ENCODE measurements around the gene PHIP.

PHIP gene

DNA sequence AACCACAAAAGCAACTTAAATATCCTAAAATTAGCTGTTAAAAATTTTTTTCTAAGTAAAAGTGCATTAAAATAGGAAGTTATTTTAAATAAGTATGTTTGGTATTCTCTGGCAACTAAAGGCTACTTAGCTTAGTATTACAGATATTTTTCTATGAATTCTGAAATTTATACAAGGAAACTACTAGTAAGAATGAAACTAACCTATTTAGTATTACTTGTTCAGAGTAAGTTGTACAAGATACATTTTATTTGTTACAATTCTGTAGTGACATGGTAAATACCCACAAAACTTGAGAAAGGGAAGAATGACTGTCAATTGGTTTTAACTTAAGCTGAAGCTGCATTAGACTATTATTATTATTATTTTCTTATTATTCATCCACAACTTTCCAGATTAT, 6.5 kb downstream of the PHIP start:
- DNase-seq (ENCODE audit: low read depth in 2 of 2, low spot score in 1 of 2) = no peak

DNA sequence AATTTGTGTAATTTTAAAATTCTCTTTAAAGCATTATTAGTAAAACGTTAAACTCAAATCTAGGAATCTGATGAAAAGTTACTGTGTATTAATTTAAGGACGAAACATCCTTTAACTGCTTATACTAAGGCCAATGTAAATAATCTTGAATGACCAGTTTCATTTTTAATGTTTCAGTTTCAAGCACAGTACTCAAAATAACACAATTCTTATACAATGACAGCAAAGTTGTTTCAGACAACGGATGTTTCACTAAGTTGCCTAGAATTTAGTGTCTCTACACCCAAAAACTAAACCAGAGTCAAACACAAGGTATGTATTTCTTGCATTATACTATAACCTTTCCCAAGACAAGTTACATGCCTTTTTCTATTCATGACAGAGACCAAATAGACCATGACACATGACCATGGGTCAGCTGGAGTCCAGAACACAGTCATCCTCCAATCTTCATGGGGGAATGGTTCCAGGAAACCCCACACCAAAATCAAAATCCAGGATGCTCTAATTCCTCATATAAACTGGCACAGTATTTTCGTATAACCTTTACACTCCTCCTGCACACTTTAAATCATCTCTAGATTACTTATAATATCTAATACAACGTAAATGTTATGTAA, 7.7 kb downstream of the PHIP start:
- DNase-seq (ENCODE audit: low read depth in 2 of 2, low spot score in 1 of 2) = no peak

DNA sequence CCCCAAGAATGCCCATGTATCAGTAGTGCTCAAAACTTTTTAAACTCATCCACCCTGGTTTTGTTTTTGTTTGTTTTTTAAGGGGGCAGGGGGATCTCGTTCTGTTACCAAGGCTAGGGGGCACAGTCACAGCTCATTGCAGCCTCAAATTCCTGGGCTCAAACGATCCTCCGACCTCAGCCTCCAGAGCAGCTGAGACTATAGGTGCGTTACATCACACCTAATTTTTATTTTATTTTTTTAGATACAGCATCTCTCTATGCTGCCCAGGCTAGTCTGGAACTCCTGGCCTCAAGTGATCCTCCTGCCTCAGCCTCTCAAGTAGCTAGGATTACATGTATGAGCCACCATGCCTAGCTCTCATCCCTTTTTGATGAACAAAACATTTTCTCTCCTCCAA, 11.2 kb downstream of the PHIP start:
- DNase-seq (ENCODE audit: low read depth in 2 of 2, low spot score in 1 of 2) = no peak

DNA sequence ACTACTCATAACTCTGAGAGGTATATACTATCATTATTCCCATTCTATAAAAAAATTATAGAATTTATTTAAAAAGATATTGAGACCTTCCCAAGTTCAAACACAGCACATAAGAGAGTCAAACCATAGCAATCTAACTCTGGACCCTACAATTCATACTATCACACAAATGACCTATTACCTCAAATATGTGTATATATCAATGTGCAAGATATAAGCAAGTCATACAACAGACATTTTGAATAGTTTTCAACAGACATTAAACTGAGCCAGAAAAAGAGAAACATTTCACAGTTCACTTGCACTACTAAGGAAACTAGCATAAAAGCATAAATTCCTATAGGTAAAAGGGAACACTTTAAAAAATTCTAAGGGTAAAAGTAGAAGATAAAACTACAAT, 11.7 kb downstream of the PHIP start:
- no peak for DNase-seq (ENCODE audit: low read depth in 2 of 2, low spot score in 1 of 2)

DNA sequence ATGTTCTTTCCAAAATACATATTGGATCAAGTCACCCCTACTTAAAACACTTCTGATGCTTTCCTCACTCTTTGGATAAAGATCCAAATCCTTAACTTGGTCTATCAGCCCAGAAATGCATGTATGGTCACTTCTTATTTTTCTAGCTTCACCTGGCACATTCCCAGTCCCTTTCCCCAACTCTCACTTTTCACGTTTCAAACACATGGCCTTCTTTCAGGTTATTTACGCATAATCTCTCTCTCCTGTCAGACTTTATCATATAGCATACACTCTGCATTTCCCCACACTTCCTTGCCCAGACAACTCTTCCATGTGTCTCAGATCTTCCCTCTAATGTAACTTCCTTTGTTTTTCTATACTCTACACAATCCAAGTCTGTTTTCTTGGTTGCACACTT, 12.8 kb downstream of the PHIP start:
- DNase-seq (ENCODE audit: low read depth in 2 of 2, low spot score in 1 of 2) = no peak

DNA sequence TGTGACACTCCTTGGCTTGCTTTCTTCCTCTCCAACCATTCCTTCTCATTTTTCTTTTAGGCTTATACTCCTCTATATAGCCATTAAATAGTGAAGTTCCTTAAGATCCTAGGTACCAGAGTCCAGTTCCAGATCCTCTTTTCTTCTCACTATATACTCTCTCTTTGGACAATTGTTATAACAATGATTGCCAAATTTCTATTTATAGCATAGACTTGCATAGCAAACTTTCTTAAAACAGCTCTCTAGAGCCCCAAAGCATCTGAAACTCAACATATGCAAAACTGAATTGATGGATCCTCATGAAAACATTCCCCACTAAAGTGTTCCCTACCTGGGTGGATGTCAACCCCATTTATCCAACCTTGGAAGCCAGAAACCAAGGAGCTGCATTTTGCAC, 13.4 kb downstream of the PHIP start:
- no peak for DNase-seq (ENCODE audit: low read depth in 2 of 2, low spot score in 1 of 2)

DNA sequence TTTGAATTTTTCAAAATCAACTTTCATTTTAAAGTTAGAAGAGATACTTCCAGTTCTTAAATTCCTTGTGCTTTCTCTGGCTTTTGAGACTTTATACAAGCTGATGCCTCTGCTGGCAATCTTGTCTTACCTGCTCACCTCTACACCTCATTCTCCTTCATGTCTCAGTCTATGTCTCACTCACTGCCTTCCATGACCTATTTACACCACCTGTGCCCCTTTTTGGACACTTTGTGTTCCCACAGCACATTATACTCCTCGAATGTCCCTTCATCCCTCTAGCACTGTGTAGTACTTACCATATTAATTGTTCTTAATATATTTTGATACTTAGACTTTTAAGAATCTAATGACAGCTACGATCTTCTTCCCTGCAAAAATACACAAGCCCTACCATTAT, 15.3 kb downstream of the PHIP start:
- DNase-seq (ENCODE audit: low read depth in 2 of 2, low spot score in 1 of 2) = no peak

DNA sequence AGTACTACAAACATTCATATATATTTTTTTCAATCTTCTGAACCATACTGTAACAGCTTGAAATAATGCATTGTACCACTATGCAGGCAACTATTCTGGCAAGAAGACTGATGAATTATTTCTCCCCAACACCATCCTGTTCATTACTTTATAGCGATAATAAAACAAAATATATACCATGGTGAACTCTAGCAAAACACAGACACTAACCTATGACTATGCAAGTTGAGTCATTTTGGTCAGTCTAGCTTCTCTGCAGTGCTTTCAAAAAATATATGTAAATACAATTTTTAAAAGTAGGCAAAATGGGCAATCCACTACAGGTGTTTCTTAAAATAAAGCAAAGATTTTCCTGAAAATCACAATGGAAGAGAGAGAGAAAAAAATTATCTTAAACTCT, 20.3 kb downstream of the PHIP start:
- DNase-seq (ENCODE audit: low read depth in 2 of 2, low spot score in 1 of 2) = no peak

DNA sequence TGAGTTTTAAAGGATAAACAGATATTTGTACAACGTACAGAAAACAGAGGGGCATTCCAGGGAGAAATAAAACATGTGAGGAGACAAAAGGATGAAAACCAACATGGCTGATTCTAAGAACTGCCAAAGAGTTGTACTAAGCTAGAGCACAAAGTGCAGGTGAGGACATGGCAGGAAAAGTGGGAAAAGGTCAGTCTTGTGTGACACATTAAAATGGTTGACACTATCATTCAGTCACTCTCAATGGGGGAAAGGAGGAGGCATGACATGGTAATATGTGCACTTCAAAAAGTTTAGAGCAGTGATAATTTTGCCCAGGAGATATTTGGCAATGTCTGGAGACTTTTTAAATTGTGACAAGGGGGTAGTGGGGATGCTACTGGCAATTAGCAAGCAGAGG, 21.8 kb downstream of the PHIP start:
- DNase-seq (ENCODE audit: low read depth in 2 of 2, low spot score in 1 of 2) = no peak

DNA sequence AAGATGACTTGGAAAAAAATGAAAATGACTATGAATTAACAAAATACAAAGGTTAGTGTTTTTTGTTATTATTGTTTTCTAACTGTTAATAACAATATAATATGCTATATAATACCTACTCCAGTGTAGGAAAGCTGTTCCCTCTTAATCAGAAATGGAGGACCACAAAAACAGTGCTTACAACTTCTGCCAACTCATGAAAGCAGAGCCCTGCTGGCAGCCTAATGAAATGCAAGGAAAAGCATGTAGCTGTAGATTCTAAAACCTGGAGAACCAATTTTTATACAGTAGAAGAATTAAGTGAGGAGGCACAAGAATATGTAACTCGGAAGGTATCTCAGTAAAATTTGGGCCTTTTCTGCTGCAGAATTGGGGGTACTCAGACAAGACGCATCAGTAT, 29.4 kb downstream of the PHIP start:
- no peak for DNase-seq (ENCODE audit: low read depth in 2 of 2, low spot score in 1 of 2)

DNA sequence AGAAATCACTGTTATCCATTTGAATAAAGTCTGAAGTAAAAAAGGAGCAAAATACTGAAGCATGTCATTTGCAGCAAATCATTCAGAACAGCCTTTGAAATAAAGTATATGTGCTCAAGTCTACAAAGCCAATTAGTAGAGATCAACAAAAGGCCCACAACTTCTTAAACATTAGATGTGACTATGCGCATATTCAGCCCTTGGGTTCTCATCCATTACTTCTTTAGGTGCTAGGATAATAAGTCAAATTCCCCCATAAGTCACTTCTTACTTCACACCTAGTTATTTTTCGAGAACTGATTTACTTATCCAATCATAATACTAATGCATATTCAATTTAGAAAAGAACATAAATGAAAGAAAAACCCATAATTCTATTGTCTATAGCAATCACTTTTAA, 31.0 kb downstream of the PHIP start:
- no peak for DNase-seq (ENCODE audit: low read depth in 2 of 2, low spot score in 1 of 2)

DNA sequence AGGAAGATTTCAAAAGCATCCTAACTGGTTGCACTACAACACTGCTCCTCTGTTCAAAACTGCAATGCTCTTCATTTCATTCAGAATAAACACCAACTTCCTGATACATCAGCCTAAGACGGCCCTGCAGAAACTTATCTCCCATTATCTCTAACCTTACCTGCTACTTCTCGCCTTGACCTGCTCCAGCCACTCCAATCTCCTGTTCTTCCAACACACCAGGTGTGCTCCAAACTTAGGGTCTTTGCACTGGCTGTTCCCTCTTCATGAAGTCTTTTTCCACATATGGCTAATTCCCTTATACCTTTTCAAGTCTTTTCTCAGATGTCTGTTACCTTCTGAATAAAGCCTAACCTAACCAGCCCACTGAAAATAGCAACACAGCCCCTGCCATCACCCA, 32.1 kb downstream of the PHIP start:
- DNase-seq (ENCODE audit: low read depth in 2 of 2, low spot score in 1 of 2) = no peak

DNA sequence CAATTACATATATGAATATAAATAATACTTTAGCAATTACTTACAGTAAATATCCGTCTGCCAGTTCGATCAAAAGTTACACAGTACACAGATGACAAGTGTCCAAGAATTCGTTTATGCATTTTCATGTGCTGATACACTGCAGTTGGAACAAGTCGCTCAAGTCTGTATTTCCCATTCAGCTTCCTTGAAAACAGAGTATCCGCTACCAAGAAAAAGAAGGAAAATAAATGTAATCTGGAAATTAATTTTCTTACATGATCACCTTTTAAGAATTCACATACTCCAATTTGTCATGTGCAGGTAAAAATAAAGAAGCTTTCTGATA, 35.3 kb downstream of the PHIP start:
- no peak for DNase-seq (ENCODE audit: low read depth in 2 of 2, low spot score in 1 of 2)

DNA sequence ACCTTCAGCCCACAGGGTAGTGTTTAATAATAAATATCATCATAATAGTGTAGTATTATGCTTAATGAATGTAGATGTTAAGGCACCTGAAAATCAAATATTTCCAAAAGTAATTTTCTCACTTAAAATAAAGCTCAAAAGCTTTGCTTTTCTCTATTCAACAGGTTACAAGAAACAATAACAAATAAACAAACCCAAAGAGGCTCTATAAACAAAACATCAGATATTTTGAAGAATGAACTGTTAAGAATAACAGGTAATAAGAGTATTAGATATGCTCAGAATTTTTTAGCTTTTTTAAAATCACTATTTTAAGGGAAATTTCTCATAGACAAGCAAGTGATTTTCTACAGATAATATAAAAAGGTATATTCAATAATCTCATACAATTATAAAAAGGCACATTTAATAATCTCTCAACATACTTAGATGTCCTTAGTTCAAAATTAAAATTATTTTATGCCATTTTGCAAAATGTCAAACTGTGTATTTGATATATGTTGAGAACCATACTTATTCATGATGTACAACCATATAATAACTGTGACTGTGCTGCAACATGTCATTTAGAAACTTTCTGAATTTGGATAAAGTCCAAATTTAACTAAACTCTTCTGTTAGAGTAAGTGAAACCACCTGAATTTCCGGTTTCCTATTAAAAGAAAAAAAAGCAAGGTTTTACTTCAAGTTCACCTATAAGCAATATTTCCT, 35.8 kb downstream of the PHIP start:
- DNase-seq (ENCODE audit: low read depth in 2 of 2, low spot score in 1 of 2) = no peak

DNA sequence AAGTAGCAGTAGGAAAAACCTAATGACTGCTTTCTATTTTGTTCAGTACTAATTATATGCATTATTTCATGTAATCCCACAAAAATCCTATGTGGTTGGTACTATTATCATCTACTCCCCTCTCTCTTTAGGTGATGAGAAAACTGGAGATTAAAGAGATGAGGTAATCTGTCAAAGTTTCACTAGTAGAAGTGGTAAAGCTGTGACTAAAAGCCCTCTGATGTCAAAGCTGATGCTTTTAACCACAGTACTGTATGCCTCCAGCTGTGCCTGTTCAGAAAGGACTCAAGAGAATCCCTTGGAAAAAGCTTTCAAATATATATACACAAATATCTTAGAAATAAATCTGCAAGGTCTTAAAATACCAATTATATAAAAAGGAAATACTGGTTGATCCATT, 38.0 kb downstream of the PHIP start:
- no peak for DNase-seq (ENCODE audit: low read depth in 2 of 2, low spot score in 1 of 2)

DNA sequence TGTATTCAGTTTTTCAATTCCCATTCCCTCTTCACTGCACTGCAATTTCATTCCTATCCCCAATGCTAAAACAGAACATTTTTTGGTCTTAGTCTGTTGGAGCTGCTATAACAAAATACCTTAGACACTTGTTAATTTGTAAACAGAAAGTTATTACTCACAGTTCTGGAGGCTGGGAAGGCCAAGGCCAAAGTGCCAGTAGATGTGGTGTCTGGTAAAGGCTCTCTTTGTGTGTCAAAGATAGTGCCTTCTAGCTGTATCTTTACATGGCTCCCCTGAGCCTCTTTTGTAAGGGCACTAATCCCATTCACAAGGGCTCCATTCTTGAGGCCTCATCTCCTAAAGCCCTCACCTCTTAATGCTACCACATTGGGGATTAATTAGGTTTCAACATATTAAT, 40.0 kb downstream of the PHIP start:
- no peak for DNase-seq (ENCODE audit: low read depth in 2 of 2, low spot score in 1 of 2)

DNA sequence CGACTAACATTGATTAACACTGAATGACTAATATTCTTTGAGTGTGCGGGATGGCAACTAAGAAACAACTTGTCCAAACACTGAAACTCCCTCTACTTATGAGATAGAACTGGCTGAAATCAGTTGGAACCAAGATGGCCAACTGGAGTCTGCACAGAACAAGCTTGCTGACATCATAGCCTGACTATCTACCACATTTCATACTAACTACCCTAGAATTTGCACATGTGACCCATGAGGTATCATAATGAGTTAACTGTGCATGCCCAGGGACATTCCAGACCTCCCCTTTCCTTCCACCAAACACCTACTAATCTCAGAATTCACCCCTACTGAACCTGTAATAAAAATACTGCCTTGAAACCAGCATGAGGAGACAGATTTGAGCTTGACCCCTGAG, 43.2 kb downstream of the PHIP start:
- DNase-seq (ENCODE audit: low read depth in 2 of 2, low spot score in 1 of 2) = no peak

DNA sequence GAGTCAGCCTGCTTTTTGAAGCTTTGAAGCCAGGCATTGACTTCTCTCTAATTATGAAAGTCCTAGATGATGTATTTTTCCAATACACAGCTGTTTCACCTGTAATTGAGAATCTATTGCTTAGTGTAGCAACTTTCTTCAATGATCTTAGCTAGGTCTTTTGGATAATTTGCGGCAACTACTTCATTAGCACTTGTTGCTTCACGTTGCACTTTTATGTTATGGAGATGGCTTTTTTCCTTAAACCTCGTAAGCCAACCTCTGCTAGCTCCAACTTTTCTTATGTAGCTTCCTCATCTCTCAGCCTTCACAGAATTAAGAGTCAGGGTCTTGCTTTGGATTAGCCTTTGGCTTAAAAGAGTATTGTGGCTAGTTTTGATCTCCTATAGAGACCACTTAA, 44.8 kb downstream of the PHIP start:
- DNase-seq (ENCODE audit: low read depth in 2 of 2, low spot score in 1 of 2) = no peak

DNA sequence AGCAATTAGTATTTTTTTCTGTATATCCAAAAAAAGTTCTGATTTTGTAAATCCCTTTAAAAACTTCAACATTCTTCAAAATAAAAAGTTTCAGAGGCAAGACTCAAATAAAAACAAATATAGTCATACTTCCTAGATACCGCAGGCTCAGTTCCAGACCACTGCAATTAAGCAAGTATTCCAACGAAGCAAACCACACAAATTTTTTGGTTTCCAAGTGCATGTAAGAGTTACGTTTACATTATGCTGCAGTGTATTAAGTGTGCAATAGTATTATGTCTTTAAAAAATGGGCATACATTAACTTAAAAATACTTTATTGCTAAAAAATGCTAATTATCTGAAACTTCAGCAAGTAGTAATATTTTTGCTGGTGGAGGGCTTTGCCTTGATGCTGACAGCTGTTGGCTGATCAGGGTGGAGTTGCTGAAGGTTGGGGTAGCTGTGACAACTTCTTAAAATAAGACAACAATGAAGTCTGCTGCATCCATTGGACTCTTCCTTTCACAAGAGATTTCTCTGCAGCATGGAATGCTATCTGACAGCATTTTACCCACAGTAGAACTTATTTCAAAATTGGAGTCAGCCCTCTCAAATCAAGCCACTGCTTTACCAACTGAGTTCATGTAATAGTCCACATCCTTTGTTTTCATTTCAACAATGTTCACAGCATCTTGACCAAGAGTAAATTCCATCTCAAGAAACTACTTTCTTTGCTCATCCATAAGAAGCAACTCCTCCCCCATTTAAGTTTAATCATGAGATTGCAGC, 46.0 kb downstream of the PHIP start:
- no peak for DNase-seq (ENCODE audit: low read depth in 2 of 2, low spot score in 1 of 2)

DNA sequence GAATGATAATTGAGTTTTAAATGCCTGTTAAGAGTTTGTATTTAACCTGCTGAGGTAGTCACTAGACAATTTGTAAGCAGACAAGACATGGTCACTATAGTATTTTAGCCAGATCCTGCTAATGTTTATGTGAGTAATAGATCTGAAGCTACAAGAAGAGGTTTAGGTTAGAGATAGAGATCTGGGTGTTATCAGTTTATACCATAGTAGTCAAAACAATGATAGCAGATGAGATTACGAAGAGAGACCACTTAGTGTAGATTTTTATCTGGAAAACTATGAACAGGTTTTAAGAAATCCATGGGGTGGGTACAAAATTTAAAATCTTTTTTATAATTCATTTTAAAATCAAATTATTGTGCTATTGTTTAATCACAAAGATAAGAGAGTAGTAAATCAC, 47.5 kb downstream of the PHIP start:
- no peak for DNase-seq (ENCODE audit: low read depth in 2 of 2, low spot score in 1 of 2)

DNA sequence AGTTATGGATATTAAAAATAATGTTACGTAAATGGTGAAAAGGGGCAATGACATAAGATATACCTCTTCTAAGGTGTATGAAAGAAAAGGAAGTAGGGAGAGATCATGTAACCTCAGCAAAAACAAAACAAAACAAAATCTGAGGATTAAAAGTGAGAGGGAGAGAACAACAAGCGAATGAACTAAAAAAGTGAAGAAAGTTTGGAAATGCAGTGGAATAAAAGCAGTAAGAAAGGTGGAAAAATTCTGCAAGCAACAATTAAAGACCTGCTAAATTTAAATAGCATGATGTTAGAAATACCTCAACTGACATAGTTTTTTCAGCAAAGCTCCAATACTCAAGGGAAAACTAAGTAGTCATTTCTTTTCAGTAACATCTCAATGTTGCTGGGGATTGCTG, 48.0 kb downstream of the PHIP start:
- no peak for DNase-seq (ENCODE audit: low read depth in 2 of 2, low spot score in 1 of 2)

DNA sequence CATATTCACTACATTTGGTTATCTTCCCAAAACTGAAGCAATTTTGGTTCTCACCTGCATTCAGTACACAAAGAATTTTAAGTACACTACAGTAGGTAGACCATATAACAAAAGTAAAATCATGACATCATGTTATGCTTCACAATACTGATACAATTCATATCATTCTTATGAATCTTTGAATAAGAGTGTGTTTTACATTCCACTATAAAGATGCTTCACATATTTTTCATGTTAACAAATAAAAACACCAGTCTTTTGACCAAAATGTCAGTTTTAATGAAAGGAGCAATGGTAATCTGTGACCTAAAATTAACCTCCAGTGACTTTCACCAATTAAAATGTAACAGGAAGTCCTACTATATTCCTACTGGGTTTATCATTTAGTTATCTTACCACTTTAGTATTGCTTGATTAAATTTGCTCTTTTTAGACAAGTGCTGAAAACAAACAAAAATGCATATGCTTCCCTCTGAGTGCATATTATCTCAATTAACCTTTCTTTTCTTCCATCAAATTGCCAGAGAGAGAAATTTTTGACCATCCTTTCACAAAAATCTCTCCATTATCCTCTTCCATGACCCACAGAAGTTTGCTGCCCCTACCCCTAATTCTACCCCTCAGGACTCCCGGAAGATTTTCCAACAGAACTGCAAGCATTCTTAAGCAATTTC, 49.3 kb downstream of the PHIP start:
- DNase-seq (ENCODE audit: low read depth in 2 of 2, low spot score in 1 of 2) = no peak
